ENCODE results near the gene ATRNL1. TPM values are rescaled to one million over a fixed set of nuclear protein-coding genes. Genes with fewer than 3 reads are reported as not detected.
A peak's percentile ranks its signal among the peaks of the same experiment; 100 is the strongest.
"Not testable (repeated sequence)": the region's sequence is repeated elsewhere in the genome, so short reads cannot be mapped to it uniquely, and the experiment has no call there.

ATRNL1 gene
- total and polyA plus RNA-seq, 4 donors: 11.7 to 180 (median 38.5) TPM

GRCh38 chr10:115503546-115503945 is 410.4 kb downstream of the ATRNL1 start:
- H3K9me3 ChIP-seq (ENCODE audit: control insufficient read depth, insufficient read depth, low read length): peaks cover 6% of the 10 kb centered on the region
- no peaks in the 10 kb centered on the region for H3K36me3 ChIP-seq (ENCODE audit: control insufficient read depth, insufficient read depth, low read length)
- H3K4me3 ChIP-seq (ENCODE audit: low read depth, low read length): no peak overlapping the region
- no peak for DNase-seq (ENCODE audit: low read depth in 4 of 6, low spot score in 6 of 6)
- no peaks in the 10 kb centered on the region for H3K27me3 ChIP-seq (ENCODE audit: control insufficient read depth, insufficient read depth, low read length)
- H3K4me1 ChIP-seq (ENCODE audit: control insufficient read depth, insufficient read depth, low read length): no peaks in the 10 kb centered on the region
- no peak overlapping the region for H3K27ac ChIP-seq (ENCODE audit: low read depth, low read length)

- Histone ChIP-seq H3K4me3 (ENCODE audit: low read depth, low read length) (no peak overlapping the region), H3K36me3 (ENCODE audit: control insufficient read depth, insufficient read depth, low read length) (no peaks in the 10 kb centered on the region), H3K4me1 (ENCODE audit: control insufficient read depth, insufficient read depth, low read length) (no peaks in the 10 kb centered on the region), H3K9me3 (ENCODE audit: control insufficient read depth, insufficient read depth, low read length) (no peaks in the 10 kb centered on the region), H3K27me3 (ENCODE audit: control insufficient read depth, insufficient read depth, low read length) (no peaks in the 10 kb centered on the region), H3K27ac (ENCODE audit: low read depth, low read length) (no peak overlapping the region)
- WGBS (ENCODE audit: insufficient coverage): no CpG with 5 or more reads among the region's 2 CpGs
- DNase-seq (ENCODE audit: low read depth in 4 of 6, low spot score in 6 of 6): no peak
Measured at GRCh38 chr10:115514895-115515294, 421.7 kb downstream of the ATRNL1 start.

- H3K9me3 ChIP-seq (ENCODE audit: control insufficient read depth, insufficient read depth, low read length): no peaks in the 10 kb centered on the region
- H3K4me3 ChIP-seq (ENCODE audit: low read depth, low read length): no peak overlapping the region
- 93% methylated on average over 3 of the region's 5 CpGs for WGBS (ENCODE audit: insufficient coverage)
- no peak overlapping the region for H3K27ac ChIP-seq (ENCODE audit: low read depth, low read length)
- no peaks in the 10 kb centered on the region for H3K4me1 ChIP-seq (ENCODE audit: control insufficient read depth, insufficient read depth, low read length)
- no peaks in the 10 kb centered on the region for H3K27me3 ChIP-seq (ENCODE audit: control insufficient read depth, insufficient read depth, low read length)
- peak in 1 of 6 donors; percentile 71 for DNase-seq (ENCODE audit: low read depth in 4 of 6, low spot score in 6 of 6)
- no peaks in the 10 kb centered on the region for H3K36me3 ChIP-seq (ENCODE audit: control insufficient read depth, insufficient read depth, low read length)
Measured at GRCh38 chr10:115525141-115525540, 432.0 kb downstream of the ATRNL1 start.

- not testable (repeated sequence) for DNase-seq (ENCODE audit: low read depth in 4 of 6, low spot score in 6 of 6); H3K36me3 ChIP-seq (ENCODE audit: control insufficient read depth, insufficient read depth, low read length); H3K4me1 ChIP-seq (ENCODE audit: control insufficient read depth, insufficient read depth, low read length); H3K4me3 ChIP-seq (ENCODE audit: low read depth, low read length); H3K27ac ChIP-seq (ENCODE audit: low read depth, low read length); H3K9me3 ChIP-seq (ENCODE audit: control insufficient read depth, insufficient read depth, low read length); H3K27me3 ChIP-seq (ENCODE audit: control insufficient read depth, insufficient read depth, low read length)
Measured at GRCh38 chr10:115527682-115528081, 434.5 kb downstream of the ATRNL1 start.

GRCh38 chr10:115536401-115536800 is 443.2 kb downstream of the ATRNL1 start:
- H3K27ac ChIP-seq (ENCODE audit: low read depth, low read length); DNase-seq (ENCODE audit: low read depth in 4 of 6, low spot score in 6 of 6); H3K36me3 ChIP-seq (ENCODE audit: control insufficient read depth, insufficient read depth, low read length); H3K9me3 ChIP-seq (ENCODE audit: control insufficient read depth, insufficient read depth, low read length); H3K27me3 ChIP-seq (ENCODE audit: control insufficient read depth, insufficient read depth, low read length); H3K4me1 ChIP-seq (ENCODE audit: control insufficient read depth, insufficient read depth, low read length); H3K4me3 ChIP-seq (ENCODE audit: low read depth, low read length): not testable (repeated sequence)
- 100% methylated on average over 3 of the region's 18 CpGs for WGBS (ENCODE audit: insufficient coverage)

GRCh38 chr10:115539142-115539762 is 446.1 kb downstream of the ATRNL1 start:
- Histone ChIP-seq H3K36me3 (ENCODE audit: control insufficient read depth, insufficient read depth, low read length) (no peaks in the 10 kb centered on the region), H3K27me3 (ENCODE audit: control insufficient read depth, insufficient read depth, low read length) (no peaks in the 10 kb centered on the region), H3K9me3 (ENCODE audit: control insufficient read depth, insufficient read depth, low read length) (no peaks in the 10 kb centered on the region), H3K4me3 (ENCODE audit: low read depth, low read length) (no peak overlapping the region), H3K27ac (ENCODE audit: low read depth, low read length) (no peak overlapping the region), H3K4me1 (ENCODE audit: control insufficient read depth, insufficient read depth, low read length) (no peaks in the 10 kb centered on the region)
- no peak for DNase-seq (ENCODE audit: low read depth in 4 of 6, low spot score in 6 of 6)

- no peak for DNase-seq (ENCODE audit: low read depth in 4 of 6, low spot score in 6 of 6)
- Histone ChIP-seq H3K9me3 (ENCODE audit: control insufficient read depth, insufficient read depth, low read length) (no peaks in the 10 kb centered on the region), H3K36me3 (ENCODE audit: control insufficient read depth, insufficient read depth, low read length) (no peaks in the 10 kb centered on the region), H3K4me3 (ENCODE audit: low read depth, low read length) (no peak overlapping the region), H3K27me3 (ENCODE audit: control insufficient read depth, insufficient read depth, low read length) (no peaks in the 10 kb centered on the region), H3K27ac (ENCODE audit: low read depth, low read length) (no peak overlapping the region), H3K4me1 (ENCODE audit: control insufficient read depth, insufficient read depth, low read length) (no peaks in the 10 kb centered on the region)
- WGBS (ENCODE audit: insufficient coverage): no CpG with 5 or more reads among the region's 3 CpGs
Measured at GRCh38 chr10:115555887-115556402, 462.8 kb downstream of the ATRNL1 start.

- 35% methylated on average over 2 of the region's 3 CpGs for WGBS (ENCODE audit: insufficient coverage)
- Histone ChIP-seq H3K9me3 (ENCODE audit: control insufficient read depth, insufficient read depth, low read length) (no peaks in the 10 kb centered on the region), H3K36me3 (ENCODE audit: control insufficient read depth, insufficient read depth, low read length) (no peaks in the 10 kb centered on the region), H3K27me3 (ENCODE audit: control insufficient read depth, insufficient read depth, low read length) (no peaks in the 10 kb centered on the region), H3K4me1 (ENCODE audit: control insufficient read depth, insufficient read depth, low read length) (no peaks in the 10 kb centered on the region), H3K27ac (ENCODE audit: low read depth, low read length) (no peak overlapping the region), H3K4me3 (ENCODE audit: low read depth, low read length) (no peak overlapping the region)
- no peak for DNase-seq (ENCODE audit: low read depth in 4 of 6, low spot score in 6 of 6)
Measured at GRCh38 chr10:115558252-115558651, 465.1 kb downstream of the ATRNL1 start.

- DNase-seq (ENCODE audit: low read depth in 4 of 6, low spot score in 6 of 6): no peak
- no peaks in the 10 kb centered on the region for H3K36me3 ChIP-seq (ENCODE audit: control insufficient read depth, insufficient read depth, low read length)
- no CpG with 5 or more reads among the region's 2 CpGs for WGBS (ENCODE audit: insufficient coverage)
- no peaks in the 10 kb centered on the region for H3K9me3 ChIP-seq (ENCODE audit: control insufficient read depth, insufficient read depth, low read length)
- no peaks in the 10 kb centered on the region for H3K4me1 ChIP-seq (ENCODE audit: control insufficient read depth, insufficient read depth, low read length)
- H3K27ac ChIP-seq (ENCODE audit: low read depth, low read length): no peak overlapping the region
- H3K4me3 ChIP-seq (ENCODE audit: low read depth, low read length): no peak overlapping the region
- H3K27me3 ChIP-seq (ENCODE audit: control insufficient read depth, insufficient read depth, low read length): no peaks in the 10 kb centered on the region
Measured at GRCh38 chr10:115566867-115567266, 473.7 kb downstream of the ATRNL1 start.

- Histone ChIP-seq H3K27me3 (ENCODE audit: control insufficient read depth, insufficient read depth, low read length) (no peaks in the 10 kb centered on the region), H3K4me1 (ENCODE audit: control insufficient read depth, insufficient read depth, low read length) (no peaks in the 10 kb centered on the region), H3K9me3 (ENCODE audit: control insufficient read depth, insufficient read depth, low read length) (no peaks in the 10 kb centered on the region), H3K27ac (ENCODE audit: low read depth, low read length) (no peak overlapping the region), H3K4me3 (ENCODE audit: low read depth, low read length) (no peak overlapping the region), H3K36me3 (ENCODE audit: control insufficient read depth, insufficient read depth, low read length) (no peaks in the 10 kb centered on the region)
- no peak for DNase-seq (ENCODE audit: low read depth in 4 of 6, low spot score in 6 of 6)
- WGBS (ENCODE audit: insufficient coverage): 96% methylated on average over 3 of the region's 7 CpGs
Measured at GRCh38 chr10:115572740-115573455, 479.7 kb downstream of the ATRNL1 start.

Measured in spinal cord (tissue), 10 donors.